HL-60 (cell line): Measurements from ENCODE around the gene ZNF678.

Source experiments
- GABPA ChIP-seq: IDR thresholded peaks from 2 replicates; pipeline ENCODE4 v1.6.1; 2012; ENCODE audit warnings: low read depth
- POLR2AphosphoS5 ChIP-seq: IDR thresholded peaks from 2 replicates; pipeline ENCODE4 v1.6.1; 2012; ENCODE audit warnings: low read depth
- TF ChIP-seq, protein P1 (sequence below): IDR thresholded peaks from one replicate; pipeline ENCODE4 v1.5.1; 2011; ENCODE audit warnings: low read length, control low read depth, inconsistent platforms; ENCODE audit not compliant: insufficient read depth
- TF ChIP-seq, protein P2 (sequence below): IDR thresholded peaks from 2 replicates; pipeline ENCODE4 v1.6.1; 2012; ENCODE audit warnings: low read depth; ENCODE audit not compliant: insufficient replicate concordance

DNA sequence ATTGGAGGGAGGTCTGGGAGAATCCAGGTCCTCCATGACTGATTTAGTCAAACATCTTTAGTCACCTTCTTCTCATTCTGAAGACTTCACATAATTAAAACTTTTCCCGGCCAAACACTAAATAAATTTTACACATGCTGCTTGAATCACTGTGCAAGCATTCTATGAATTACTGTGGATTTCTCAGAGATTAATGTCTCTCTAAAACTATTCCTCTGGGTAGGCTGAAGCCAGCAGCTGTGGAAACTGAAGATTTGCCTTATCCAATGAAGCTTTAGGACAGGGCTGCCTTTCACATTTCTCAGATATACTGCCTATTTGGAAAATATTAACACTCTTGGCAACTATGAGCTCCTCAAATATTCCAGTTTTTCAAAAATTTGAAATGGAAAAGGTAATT is 110.1 kb downstream of the ZNF678 start:
- TF ChIP-seq, protein P1, sequence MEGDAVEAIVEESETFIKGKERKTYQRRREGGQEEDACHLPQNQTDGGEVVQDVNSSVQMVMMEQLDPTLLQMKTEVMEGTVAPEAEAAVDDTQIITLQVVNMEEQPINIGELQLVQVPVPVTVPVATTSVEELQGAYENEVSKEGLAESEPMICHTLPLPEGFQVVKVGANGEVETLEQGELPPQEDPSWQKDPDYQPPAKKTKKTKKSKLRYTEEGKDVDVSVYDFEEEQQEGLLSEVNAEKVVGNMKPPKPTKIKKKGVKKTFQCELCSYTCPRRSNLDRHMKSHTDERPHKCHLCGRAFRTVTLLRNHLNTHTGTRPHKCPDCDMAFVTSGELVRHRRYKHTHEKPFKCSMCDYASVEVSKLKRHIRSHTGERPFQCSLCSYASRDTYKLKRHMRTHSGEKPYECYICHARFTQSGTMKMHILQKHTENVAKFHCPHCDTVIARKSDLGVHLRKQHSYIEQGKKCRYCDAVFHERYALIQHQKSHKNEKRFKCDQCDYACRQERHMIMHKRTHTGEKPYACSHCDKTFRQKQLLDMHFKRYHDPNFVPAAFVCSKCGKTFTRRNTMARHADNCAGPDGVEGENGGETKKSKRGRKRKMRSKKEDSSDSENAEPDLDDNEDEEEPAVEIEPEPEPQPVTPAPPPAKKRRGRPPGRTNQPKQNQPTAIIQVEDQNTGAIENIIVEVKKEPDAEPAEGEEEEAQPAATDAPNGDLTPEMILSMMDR: no peak
- no peak for TF ChIP-seq POLR2AphosphoS5
- TF ChIP-seq GABPA: no peak
- TF ChIP-seq, protein P2, sequence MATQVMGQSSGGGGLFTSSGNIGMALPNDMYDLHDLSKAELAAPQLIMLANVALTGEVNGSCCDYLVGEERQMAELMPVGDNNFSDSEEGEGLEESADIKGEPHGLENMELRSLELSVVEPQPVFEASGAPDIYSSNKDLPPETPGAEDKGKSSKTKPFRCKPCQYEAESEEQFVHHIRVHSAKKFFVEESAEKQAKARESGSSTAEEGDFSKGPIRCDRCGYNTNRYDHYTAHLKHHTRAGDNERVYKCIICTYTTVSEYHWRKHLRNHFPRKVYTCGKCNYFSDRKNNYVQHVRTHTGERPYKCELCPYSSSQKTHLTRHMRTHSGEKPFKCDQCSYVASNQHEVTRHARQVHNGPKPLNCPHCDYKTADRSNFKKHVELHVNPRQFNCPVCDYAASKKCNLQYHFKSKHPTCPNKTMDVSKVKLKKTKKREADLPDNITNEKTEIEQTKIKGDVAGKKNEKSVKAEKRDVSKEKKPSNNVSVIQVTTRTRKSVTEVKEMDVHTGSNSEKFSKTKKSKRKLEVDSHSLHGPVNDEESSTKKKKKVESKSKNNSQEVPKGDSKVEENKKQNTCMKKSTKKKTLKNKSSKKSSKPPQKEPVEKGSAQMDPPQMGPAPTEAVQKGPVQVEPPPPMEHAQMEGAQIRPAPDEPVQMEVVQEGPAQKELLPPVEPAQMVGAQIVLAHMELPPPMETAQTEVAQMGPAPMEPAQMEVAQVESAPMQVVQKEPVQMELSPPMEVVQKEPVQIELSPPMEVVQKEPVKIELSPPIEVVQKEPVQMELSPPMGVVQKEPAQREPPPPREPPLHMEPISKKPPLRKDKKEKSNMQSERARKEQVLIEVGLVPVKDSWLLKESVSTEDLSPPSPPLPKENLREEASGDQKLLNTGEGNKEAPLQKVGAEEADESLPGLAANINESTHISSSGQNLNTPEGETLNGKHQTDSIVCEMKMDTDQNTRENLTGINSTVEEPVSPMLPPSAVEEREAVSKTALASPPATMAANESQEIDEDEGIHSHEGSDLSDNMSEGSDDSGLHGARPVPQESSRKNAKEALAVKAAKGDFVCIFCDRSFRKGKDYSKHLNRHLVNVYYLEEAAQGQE: no peak
